Right lobe of liver (tissue), 4 donors: Measurements from ENCODE around the gene RPS6KA2.

Experiments used
- CTCF ChIP-seq, 4 donors: fragments of 200-600 bp in 3 of 4; fragments of 450-650 bp in 1 of 4; IDR thresholded peaks; one replicate each; pipeline versions ENCODE4 v1.5.1 to v1.8.0; 2016 to 2022; ENCODE audit warnings: antibody characterized with exemption in 4 of 4, mild to moderate bottlenecking in 2 of 4
- POLR2A ChIP-seq: fragments of 450-650 bp; IDR thresholded peaks from one replicate; pipeline ENCODE4 v1.6.1; 2017; ENCODE audit warnings: antibody characterized with exemption, mild to moderate bottlenecking
- donor health status: DM: no; HTN: no; CAD: no.
- donor health status: DM: no; HTN: no; CAD: no.
- donor health status: DM: no; HTN: yes; CAD: no.

DNA sequence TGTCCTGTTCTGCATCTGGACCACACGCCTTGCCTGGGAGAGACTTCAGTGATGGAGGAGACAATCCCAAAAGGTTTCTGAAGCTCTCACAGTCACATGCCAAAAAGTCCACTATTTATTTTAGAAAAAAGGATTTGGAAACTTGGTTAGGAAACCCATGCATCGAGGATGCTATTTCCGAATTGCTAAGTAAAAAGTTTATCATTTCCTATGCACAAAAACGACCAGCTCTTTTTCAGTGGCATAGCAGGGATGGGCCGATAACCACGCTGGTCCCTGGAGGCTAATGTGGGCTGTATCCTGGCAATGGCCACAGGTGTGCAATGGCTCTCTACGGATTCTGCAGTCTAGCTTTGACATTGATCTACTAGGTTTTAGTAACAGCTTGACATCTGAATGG is 74.5 kb downstream of the RPS6KA2 start:
- TF ChIP-seq CTCF (IDR thresholded peaks at IDR 0.05) (no peak), POLR2A (no peak)
